ENCODE results near the gene METTL25B. TPM values are rescaled to one million over a fixed set of nuclear protein-coding genes. Genes with fewer than 3 reads are reported as not detected.

METTL25B gene
- total RNA-seq, 2 donors from 2014 or later: 14.6 to 20.5 TPM

DNA sequence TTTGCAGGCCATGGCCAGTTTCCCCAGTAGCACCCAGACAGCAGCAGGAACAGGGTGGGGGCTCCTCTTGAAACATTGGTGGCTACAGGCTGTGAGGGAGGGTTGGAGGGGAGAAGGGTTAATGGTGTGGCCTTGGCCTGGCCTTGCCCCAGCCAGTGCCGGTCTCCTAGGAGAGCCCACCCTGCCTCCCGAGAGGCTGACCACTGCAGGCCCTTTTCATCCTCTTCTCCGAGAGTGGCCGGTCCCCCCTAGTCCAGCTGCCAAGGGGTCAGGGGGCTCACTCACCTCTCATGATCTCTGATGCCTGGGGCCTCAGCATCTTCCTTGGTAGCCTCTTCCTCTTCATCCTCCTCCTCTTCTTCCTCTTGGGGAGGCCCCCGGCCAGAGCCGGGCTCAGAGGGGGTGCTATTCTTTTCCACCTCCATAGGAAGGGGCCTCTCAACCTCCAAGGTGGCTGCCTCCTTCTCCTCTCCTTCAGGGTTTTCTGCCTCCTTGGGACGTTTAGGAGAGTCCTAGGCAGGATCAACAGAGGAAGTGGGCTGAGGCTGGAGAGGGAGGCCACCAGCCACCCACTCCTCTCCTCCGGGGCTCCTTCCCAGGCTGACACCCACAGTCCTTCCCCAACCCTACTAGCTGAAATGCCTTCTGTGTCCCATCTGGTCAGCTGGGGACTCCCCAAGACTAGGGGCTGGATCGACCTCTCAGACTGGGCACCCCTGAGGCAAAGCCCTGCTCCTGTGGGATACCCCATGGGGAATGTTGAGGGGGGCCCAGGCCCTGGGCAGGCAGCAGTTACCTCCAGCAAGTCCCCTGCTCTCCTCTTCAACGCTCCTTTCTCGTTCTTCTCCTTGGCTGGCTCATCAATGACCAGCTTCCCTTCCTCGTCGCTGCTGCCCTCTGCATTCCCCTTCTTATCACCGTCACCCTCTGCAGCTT lies 15.4 kb downstream of the METTL25B start:
- no peak for ATAC-seq
- intact Hi-C loops (cut with DNase I): no loop called here
- DNase-seq: no peak

DNA sequence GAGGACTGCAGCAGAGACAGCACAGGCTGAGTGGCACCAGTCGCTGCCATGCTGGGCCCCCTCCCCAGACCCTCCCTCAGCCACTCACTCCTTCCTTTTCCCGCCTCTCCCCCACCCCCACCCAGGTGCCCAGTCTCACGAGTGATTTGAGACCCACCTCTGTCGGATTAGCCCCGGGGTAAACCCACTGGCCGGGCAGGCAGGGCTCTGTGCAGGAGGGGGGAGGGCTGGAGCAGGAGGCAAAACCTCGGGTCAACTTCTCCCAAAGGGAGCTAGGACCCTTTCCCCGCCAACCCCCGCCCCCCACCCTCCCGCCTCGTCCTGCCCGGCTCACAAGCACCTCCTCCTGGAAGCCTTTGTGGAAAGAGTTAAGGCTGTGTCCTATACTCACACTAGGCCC lies 16.1 kb downstream of the METTL25B start:
- intact Hi-C loops (cut with DNase I): no loop called here
- DNase-seq: no peak

GRCh38 chr1:156744786-156745419 lies 16.6 kb downstream of the METTL25B start:
- intact Hi-C loops (cut with DNase I): no loop called here
- ATAC-seq (no peak), DNase-seq (no peak)

More for the DNA sequence above, 16.1 kb downstream of the METTL25B start:
- ATAC-seq: no peak

DNA sequence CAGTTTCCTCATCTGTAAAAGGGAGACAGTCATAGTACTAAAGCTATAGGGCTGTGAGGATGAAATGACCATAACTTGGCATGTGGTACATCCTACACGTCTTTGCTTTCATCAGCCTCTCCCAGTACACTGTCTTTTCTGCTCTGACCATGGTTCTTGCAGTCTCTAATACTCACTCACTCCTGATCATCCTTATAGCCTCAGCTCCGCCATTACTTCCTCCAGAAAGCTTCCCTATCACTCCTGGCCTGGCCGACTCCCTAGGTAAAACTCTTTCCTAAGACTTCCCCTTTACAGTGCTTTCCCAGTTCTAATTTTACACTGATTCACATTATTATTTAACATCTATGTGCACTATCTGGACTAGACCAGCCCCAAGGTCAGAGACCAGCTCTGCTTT lies 17.6 kb downstream of the METTL25B start:
- intact Hi-C loops (cut with DNase I): no loop called here
- ATAC-seq (no peak), DNase-seq (no peak)

- no peak for ATAC-seq
- intact Hi-C loops (cut with DNase I): no loop called here
- no peak for DNase-seq
Observed at GRCh38 chr1:156746406-156746727, 18.1 kb downstream of the METTL25B start.

DNA sequence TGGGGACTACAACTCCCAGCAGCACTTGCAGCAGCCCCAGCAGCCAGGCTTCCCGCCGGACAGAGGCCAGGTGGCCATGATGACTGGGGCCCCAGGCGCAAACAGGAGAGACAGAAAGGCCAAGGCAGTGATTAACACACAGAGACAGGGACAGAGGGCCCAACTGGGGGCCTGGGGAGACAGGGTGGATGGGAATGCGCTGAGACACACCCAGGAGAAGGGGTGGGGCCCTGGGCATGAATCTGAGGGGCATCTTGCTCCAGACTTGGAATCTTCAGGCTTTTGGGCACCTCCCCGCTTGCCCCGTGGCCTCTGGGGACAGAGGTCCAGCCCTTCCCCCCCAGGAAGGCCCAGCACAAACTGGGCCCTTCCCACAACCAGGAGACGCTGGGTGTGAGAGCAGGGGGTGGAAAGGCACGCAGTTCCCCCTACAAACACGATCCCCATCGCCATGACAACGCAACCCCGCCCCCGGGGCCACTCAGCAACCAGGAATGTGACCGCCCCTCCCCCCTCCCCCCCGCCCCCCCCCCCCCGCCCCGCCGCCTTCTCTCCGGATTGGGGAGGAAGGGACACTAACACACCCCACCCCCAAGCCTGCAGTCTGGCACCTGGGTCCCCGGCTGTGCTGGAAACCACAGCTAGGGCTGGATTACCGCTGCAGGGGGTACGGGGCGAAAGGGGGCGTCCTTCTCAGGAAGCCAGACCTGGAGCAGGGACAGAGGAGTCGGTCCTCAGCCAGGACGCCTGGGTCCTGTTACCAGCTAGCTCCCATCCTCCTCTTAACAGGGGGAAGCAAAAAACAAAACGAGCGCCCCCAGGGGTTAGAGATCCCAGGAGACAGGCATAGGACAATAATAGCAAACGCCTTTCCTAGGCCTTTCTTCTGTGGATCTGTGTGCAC lies 18.7 kb downstream of the METTL25B start:
- DNase-seq (peak; percentile 96), ATAC-seq (peak; percentile 71 to 72)
- intact Hi-C loops (cut with DNase I): no loop called here

DNA sequence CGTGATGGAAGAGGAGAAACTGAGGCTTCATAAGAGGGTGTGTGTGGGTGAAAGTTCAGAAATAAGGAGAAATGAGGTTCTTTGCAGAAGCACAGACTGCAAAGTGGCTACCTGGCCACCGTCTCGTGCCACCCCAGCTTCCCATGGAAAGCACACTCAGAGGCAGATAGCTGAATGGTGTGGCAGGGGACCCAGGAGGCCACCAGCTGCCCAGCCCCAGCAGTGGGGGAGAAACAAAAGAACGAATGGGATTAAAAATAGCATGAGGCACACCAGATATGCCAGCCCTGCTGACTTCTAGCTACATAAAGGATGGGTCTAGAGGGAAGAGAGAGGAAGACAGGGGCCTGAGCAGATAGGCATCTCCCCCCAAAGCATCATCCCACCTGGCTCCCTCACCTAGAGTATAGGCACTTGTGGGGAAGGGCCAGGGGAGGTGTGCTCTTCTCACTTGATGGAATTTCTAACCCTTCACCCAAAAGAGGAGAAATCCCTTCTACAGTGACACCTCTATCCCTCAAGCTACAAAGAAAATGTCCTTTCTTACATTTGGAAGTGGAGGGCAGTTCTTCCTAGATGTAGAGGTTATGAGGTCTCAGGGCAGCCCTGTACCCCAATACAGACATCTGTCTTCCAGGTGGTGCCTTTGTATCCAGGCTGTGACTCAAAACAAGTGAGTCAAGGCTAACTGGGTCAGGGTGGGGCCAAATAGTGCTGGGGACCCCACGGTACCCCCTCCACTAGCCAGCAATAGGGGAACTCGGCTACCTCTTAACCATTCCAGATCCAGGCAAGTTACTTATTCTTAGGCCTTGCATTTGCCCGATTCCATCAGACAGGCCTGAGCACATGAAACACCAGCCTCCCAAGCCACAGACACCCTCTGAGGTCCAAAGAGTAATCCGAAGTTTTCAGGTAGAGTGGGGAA lies 19.7 kb downstream of the METTL25B start:
- intact Hi-C loops (cut with DNase I): no loop called here
- no peak for ATAC-seq
- no peak for DNase-seq

- peak in 1 of 2 donors; percentile 12 for ATAC-seq
- intact Hi-C loops (cut with DNase I): no loop called here
- peak; percentile 80 for DNase-seq
Observed at GRCh38 chr1:156748670-156749418, 20.6 kb downstream of the METTL25B start.

DNA sequence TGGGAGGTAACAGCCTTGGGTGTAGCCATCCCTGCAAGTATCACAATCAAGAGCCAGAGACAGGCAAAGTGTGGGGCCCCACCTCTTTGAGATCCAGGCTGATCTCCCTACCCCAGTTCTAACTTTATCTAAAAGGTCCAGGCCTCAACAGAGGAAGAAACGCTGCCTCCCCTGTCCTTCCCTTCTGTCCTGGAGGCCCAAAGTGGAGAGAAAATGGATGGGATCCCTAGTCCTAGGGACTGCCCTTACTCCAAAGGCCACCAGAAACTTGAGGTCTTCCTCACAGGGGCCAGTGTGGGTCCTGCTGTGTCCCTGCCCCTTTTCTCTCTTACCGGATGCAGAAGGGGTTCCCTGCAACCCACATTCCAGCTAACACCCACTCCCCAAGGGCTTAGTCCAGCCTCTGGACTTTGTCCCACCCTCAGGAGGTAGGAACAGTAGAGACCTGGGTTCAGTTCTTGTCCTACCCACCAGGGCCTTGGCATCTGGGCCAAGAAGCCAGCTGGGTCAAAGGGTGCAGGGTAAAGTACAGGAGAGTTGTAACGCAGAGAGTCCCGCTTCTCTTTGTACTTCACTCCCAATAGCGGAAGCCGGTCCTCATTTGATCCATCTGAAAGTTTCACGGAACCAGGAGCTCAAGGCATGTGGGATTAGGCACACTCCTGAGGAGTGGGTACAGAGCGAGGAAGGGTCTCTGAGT lies 21.3 kb downstream of the METTL25B start:
- DNase-seq (no peak), ATAC-seq (no peak)
- intact Hi-C loops (cut with DNase I): loop anchor here in 1 of 2 donors (2.0 kb wide), 1 partner anchor 17 kb away; the partner anchor contains the start of gene PRCC

DNA sequence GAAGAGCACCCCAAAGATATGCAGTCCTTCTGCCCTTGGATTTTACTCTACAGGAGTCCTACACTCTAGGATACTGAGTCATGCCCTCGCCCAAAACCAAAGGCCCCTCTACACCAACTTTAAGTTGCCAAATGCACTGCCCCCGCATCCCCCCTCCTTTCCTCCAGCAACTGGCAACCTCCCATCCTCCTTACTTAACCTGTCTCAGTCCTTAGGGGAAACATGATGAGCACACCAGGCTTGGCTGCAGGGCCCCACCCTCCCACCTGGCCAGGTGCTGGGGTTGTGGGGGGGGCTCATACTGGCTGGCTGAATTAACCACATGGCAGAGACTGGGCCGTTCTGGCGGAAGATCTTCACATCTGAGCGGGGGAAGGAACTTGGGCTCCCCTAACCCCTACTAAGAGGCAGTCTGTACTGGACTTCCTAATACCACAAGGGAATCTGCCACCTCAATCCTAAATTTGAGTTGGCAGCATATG lies 22.0 kb downstream of the METTL25B start:
- no peak for ATAC-seq
- intact Hi-C loops (cut with DNase I): loop anchor here in 1 of 2 donors (2.0 kb wide), 1 partner anchor 17 kb away; the partner anchor contains the start of gene PRCC
- no peak for DNase-seq

GRCh38 chr1:156750711-156751450 lies 22.6 kb downstream of the METTL25B start:
- intact Hi-C loops (cut with DNase I): loop anchor here in 1 of 2 donors (2.0 kb wide), 1 partner anchor 16 kb away; the partner anchor contains the start of gene PRCC
- DNase-seq (peak; percentile 66), ATAC-seq (peak; percentile 1 to 13)

DNA sequence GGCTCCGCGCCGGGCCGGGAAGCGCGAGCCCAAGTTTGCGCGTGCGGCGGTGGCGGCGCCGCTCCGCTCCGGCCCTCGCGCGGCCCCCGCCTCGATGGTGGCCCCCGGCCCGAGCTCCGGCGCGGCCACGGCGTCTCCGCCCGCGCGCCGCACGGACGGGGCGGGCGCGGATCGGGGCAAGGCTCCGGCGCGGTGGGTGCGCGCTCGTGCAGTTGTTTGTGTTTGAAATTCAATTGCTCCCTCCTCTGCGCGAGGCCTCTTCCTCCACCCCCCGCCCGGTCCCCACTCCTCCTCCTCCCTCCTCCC lies 23.1 kb downstream of the METTL25B start, which contains the start of gene HDGF:
TSS of gene HDGF (minus strand) at position 225 of the 306 bp plus-strand sequence. CDS start 246 bp downstream, outside the sequence.
- no peak for ATAC-seq
- intact Hi-C loops (cut with DNase I): loop anchor here in 1 of 2 donors (2.0 kb wide), 1 partner anchor 15 kb away; the partner anchor contains the start of gene PRCC
- no peak for DNase-seq

GRCh38 chr1:156751757-156752481 lies 23.6 kb downstream of the METTL25B start:
- ATAC-seq (peak; percentile 81 to 84), DNase-seq (peak; percentile 98)
- intact Hi-C loops (cut with DNase I): loop anchor here in 1 of 2 donors (2.0 kb wide), 1 partner anchor 15 kb away; the partner anchor contains the start of gene PRCC

DNA sequence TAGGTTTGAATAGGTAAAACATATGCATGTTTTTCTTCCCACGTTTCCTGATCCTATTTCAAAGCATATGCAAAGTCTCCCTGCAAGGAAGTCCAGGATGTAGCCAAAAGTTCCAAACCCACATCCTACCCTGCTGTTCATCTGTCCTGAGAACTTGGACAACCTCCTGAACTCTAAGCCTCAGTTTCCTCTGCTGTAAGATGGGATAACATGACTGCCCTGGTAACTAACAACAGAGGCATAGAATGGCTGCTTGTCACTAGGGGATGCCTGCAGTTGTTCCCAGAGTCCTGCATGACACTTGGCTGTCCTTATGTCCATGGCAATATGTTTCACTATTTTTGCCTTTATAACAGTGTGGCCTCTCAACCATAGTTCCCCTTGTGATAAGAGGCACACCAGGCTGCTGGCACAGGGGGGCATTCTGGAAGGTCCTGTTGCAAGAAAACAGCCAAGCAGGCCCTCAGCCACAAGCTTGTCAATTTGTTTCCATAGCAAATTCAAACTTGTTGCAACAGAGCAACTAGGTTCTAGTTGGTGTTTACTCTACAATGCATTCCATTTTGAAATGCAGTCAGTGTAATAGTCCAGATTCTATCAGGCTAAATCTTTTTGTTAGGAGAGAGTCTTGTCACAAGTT lies 24.7 kb downstream of the METTL25B start:
- DNase-seq: no peak
- no peak for ATAC-seq

DNA sequence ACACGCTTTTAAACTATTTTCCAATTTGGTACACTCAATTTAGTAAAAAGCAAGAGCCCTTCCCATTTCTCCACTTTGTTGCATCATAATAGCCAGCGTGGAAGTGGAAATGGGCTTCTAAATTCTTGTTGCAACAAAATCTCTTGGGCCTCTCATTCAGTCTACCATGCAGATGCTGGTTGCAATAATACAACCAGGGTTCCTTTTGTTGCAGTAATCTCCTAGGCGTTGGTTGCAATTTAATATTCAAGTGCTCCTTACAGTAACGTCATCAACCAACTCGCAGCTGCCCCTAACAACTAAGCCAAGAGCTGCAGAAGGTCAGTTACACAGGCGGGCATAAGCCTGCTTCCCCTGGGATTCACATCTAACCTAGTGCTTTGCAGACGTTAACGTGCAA lies 25.9 kb downstream of the METTL25B start:
- ATAC-seq (no peak), DNase-seq (no peak)
- intact Hi-C loops (cut with DNase I): no loop called here

More for the DNA sequence above, 24.7 kb downstream of the METTL25B start:
- intact Hi-C loops (cut with DNase I): no loop called here
